ENCODE data around the gene COL23A1. TPM values are rescaled to one million over a fixed set of nuclear protein-coding genes. Genes with fewer than 3 reads are reported as not detected.

Gene COL23A1
- polyA plus RNA-seq, 2 of the 4 experiments (the other 2 are of a cell fraction): not detected

GRCh38 chr5:178465228-178465860 lies 124.8 kb downstream of the COL23A1 start:
- FAIRE-seq: no peak
- no peak overlapping the region for H3K4me2 ChIP-seq
- no peaks in the 10 kb centered on the region for H3K4me1 ChIP-seq
- CTCF ChIA-PET: no interaction called here
- H3K9me3 ChIP-seq: peaks cover 17% of the 10 kb centered on the region; the same call in 1 of the 3 replicates
- no peak for ATAC-seq
- no peak for DNase-seq (ENCODE audit: low read depth in 1 of 2, low spot score in 1 of 2)
- POLR2A ChIA-PET: no interaction called here
- WGBS (ENCODE audit: missing lambda C conversion rate): 58% methylated on average over 18 of the region's 19 CpGs
- no peak overlapping the region for H3K4me3 ChIP-seq
- no peak for TF ChIP-seq SMC3 (IDR thresholded peaks at IDR 0.05)
- TF ChIP-seq EHF (CRISPR knock-in tag; IDR thresholded peaks at IDR 0.05): no peak
- no peak for TF ChIP-seq HOXB13 (CRISPR knock-in tag; IDR thresholded peaks at IDR 0.05; ENCODE audit: low read depth)
- TF ChIP-seq KDM5A (IDR thresholded peaks at IDR 0.05): no peak
- TF ChIP-seq TP53 (CRISPR knock-in tag; IDR thresholded peaks at IDR 0.05): no peak
- TF ChIP-seq POLR2AphosphoS2 (conservative IDR thresholded peaks at IDR 0.05; ENCODE audit: low read length): no peak
- TF ChIP-seq NFE2L2 (conservative IDR thresholded peaks at IDR 0.05; ENCODE audit: low read length): no peak
- no peak for TF ChIP-seq RAD21 (conservative IDR thresholded peaks at IDR 0.05 in 1 of 2, IDR thresholded peaks at IDR 0.05 in 1 of 2)
- TF ChIP-seq ZC3H11A (IDR thresholded peaks at IDR 0.05): no peak
- TF ChIP-seq EP300 (IDR thresholded peaks at IDR 0.05): no peak
- no peak for TF ChIP-seq RCOR1 (IDR thresholded peaks at IDR 0.05; ENCODE audit: low read depth, low read length)
- TF ChIP-seq KDM1A (IDR thresholded peaks at IDR 0.05; ENCODE audit: low read depth): no peak
- no peak for TF ChIP-seq E2F6 (IDR thresholded peaks at IDR 0.05; ENCODE audit: borderline replicate concordance, low read depth)
- TF ChIP-seq REST (IDR thresholded peaks at IDR 0.05): no peak
- TF ChIP-seq POLR2A (IDR thresholded peaks at IDR 0.05; ENCODE audit: low read length): no peak
- no peak for TF ChIP-seq NR3C1 (IDR thresholded peaks at IDR 0.05)
- TF ChIP-seq SREBF2 (IDR thresholded peaks at IDR 0.05): no peak
- TF ChIP-seq ATOH8 (CRISPR knock-in tag; IDR thresholded peaks at IDR 0.05; ENCODE audit: low read depth): no peak
- TF ChIP-seq HEYL (CRISPR knock-in tag; IDR thresholded peaks at IDR 0.05): no peak
- no peak overlapping the region for H3K27ac ChIP-seq

- no peak for ATAC-seq
Measured at GRCh38 chr5:178464431-178465048, 125.7 kb downstream of the COL23A1 start.

More at GRCh38 chr5:178464431-178465048, 125.7 kb downstream of the COL23A1 start:
- CTCF ChIA-PET: no interaction called here
- 47% methylated on average over 14 of the region's 14 CpGs for WGBS (ENCODE audit: missing lambda C conversion rate)
- Histone ChIP-seq H3K27ac (no peak overlapping the region), H3K9me3 (peaks cover 17% of the 10 kb centered on the region; the same call in 1 of the 3 replicates), H3K4me1 (no peaks in the 10 kb centered on the region), H3K4me2 (no peak overlapping the region), H3K4me3 (no peak overlapping the region)
- FAIRE-seq (no peak), DNase-seq (ENCODE audit: low read depth in 1 of 2, low spot score in 1 of 2) (no peak)
- TF ChIP-seq RARB (CRISPR knock-in tag; IDR thresholded peaks at IDR 0.05) (no peak), KDM1A (IDR thresholded peaks at IDR 0.05; ENCODE audit: low read depth) (no peak), JUN (IDR thresholded peaks at IDR 0.05) (no peak), CEBPB (IDR thresholded peaks at IDR 0.05) (no peak), BHLHE40 (IDR thresholded peaks at IDR 0.05; ENCODE audit: low read depth, low read length) (no peak), ZFP36 (IDR thresholded peaks at IDR 0.05; ENCODE audit: borderline replicate concordance, partially characterized antibody) (no peak), CHD2 (IDR thresholded peaks at IDR 0.05; ENCODE audit: low read length, partially characterized antibody) (no peak), EHMT2 (IDR thresholded peaks at IDR 0.05; ENCODE audit: low read depth) (no peak)
- POLR2A ChIA-PET: no interaction called here

Measured in A549 (cell line).